HFF-Myc (cell line): ENCODE data around the gene ACOX2.

Experiments
- DNase-seq: peaks from one replicate; pipeline ENCODE4 v3.0.0-alpha.2; 2011; ENCODE audit warnings: low read depth; ENCODE audit errors: extremely low read depth
- H3K4me3 ChIP-seq: replicated peaks from 2 replicates; pipeline ENCODE4 v1.5.1; 2011; ENCODE audit warnings: low read depth, mild to moderate bottlenecking, control low read depth, low read length
- TF ChIP-seq, protein P1 (sequence below): IDR thresholded peaks from 2 replicates; pipeline ENCODE4 v1.5.1; 2012; ENCODE audit warnings: mild to moderate bottlenecking, low read depth, low read length, control low read depth; ENCODE audit errors: missing control alignments

The ACOX2 gene

DNA sequence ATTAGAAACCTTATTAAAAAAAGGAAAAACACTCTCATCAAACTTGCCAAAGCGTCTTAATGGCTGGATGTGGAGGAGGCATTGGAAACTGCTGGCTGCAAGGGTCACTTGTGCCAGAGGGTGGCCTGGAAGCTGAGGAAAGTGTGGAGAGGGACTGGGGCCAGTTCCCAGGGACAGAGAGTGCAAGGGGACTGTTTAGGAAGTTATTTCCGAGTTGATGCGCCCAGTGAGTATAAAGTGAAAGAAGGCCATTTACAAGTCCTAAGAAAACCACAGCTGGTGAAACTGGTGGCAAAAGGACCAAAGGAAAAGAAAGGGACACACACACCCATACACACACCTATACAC, 52.3 kb downstream of the ACOX2 start:
- TF ChIP-seq, protein P1, sequence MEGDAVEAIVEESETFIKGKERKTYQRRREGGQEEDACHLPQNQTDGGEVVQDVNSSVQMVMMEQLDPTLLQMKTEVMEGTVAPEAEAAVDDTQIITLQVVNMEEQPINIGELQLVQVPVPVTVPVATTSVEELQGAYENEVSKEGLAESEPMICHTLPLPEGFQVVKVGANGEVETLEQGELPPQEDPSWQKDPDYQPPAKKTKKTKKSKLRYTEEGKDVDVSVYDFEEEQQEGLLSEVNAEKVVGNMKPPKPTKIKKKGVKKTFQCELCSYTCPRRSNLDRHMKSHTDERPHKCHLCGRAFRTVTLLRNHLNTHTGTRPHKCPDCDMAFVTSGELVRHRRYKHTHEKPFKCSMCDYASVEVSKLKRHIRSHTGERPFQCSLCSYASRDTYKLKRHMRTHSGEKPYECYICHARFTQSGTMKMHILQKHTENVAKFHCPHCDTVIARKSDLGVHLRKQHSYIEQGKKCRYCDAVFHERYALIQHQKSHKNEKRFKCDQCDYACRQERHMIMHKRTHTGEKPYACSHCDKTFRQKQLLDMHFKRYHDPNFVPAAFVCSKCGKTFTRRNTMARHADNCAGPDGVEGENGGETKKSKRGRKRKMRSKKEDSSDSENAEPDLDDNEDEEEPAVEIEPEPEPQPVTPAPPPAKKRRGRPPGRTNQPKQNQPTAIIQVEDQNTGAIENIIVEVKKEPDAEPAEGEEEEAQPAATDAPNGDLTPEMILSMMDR = no peak
- DNase-seq = no peak
- H3K4me3 ChIP-seq = no peak overlapping the region

DNA sequence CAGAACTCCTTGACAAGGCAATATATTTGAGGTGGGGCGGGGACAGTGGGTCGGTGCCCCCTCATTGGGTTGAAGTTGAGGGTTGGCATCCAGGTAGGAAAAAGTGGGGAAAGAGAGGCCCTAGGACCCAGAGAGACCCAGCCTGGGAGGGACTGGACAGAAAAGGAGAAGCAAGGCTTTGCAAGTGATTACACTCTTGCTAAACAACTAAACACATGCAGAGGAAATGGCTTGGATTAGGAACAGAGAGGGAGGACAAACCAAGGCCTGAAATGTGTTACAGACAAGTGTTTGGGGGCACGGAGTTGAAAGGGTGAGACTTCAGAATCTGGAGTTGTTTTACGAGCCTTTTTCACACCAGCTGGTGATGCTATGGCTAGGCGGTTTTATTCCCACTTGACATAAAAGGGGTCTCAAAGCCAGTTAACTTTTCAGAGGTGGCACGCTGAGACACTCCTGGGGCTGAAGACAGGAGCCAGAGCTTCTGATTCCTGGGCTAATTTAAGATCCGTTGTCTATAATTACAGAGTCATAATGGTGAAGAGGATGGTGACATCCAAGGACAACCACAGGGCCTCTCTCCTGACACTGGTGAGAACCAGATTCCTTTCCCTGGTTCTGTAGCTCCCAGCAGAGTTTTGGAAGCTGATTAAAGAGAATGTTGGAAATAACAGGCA, 52.8 kb downstream of the ACOX2 start:
- no peak for DNase-seq
- H3K4me3 ChIP-seq = no peak overlapping the region
- TF ChIP-seq, protein P1 = no peak

DNA sequence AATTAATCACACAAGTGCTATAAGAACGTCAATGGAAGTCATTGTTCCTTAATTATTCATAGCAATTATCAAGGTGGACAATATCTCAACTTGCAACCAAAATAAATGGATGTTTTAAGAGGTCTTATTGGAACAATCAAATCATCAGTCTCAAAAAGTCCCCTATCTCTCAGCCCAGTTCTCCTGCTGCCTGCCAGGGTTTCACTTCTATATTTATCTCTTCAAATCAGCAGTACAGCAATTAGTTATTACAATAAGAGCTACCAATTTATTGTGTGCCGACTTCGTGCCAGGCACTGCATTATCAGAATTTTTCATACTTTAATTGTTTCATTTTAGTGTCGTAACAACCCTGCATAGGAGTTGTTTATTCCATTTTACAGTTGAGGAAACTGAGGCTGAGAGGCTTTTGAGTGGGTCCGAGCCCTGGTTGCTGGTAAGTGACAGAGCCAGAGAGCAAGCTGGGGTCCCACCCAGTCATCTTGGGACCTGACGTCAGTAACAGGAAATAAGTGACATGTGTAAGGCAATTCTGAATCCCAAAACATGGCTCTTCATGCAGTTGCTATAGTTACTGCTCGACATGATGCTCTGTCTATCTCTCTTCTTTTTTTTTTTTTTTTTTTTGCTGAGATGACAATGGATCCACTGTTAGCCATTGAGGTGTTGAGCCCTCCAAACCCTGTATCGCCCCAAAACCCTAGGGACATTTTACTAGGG, 53.9 kb downstream of the ACOX2 start:
- TF ChIP-seq, protein P1 = no peak
- no peak overlapping the region for H3K4me3 ChIP-seq
- DNase-seq = no peak

DNA sequence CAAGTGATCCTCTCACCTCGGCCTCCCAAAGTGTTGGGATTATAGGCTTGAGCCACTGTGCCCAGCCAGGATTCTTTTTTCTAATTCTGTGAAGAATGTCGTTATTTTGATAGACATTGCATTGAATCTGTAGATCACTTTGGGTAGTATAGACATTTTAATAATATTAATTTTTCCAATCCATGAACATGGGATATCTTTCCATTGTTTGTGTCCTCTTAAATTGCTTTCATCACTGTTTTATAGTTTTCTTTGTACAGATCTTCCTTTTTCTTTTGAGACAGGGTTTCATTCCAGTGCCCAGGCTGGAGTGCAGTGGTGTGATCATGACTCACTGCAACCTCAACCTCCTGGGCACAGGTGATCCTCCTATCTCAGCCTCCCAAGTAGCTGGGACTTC, 56.7 kb downstream of the ACOX2 start:
- TF ChIP-seq, protein P1 = no peak
- no peak for DNase-seq
- no peak overlapping the region for H3K4me3 ChIP-seq

DNA sequence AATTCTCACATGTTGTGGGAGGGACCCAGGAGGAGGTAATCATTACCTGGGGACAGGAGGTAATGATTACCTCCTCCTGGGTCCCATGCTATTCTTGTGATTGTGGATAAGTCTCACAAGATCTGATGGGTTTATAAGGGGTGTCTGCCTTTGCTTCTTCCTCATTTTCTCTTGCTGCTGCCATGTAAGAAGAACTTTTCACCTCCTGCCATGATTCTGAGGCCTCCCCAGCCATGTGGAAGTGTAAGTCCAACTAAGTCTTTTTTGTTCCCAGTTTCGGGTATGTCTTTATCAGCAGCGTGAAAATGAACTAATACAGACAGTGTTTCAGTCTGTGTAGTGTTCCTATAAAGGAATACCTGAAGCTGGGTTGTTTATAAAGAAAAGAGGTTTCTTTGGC, 58.2 kb downstream of the ACOX2 start:
- TF ChIP-seq, protein P1 = no peak
- no peak overlapping the region for H3K4me3 ChIP-seq
- DNase-seq = no peak

DNA sequence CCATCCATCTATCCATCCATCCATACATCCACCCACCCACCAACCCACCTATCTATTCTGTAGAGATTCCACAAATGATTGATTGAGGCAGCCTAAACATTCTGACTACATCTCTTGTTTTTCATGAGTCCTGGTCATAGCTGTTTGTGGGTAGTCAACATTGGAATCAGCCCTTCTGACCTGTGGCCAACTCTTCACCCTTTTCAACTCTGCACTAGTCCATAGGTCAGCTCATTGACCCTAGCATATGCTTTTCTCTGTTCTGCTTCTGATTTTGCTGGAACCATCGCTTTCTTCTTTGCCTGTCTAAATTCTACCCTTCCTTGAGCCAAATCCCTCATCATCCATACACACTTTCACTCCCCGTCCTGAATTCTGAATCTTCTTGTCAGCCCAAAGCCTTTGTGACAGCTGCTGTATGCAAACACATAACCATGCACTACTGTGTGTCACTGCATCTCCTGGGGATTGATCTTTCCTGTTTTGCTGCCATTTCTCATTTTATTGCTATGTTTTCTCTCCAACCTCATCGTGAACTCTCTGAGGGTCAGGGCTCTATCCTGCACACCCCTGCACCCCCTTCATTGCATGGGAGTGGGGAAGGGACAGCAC, 61.9 kb downstream of the ACOX2 start:
- DNase-seq = no peak
- TF ChIP-seq, protein P1 = no peak
- H3K4me3 ChIP-seq = no peak overlapping the region
